ENCODE measurements around the gene ZNF185. TPM values are rescaled to one million over a fixed set of nuclear protein-coding genes. Genes with fewer than 3 reads are reported as not detected.
A peak's percentile ranks its signal among the peaks of the same experiment; 100 is the strongest.

The ZNF185 gene
- total and polyA plus RNA-seq, 2 of the 8 experiments (the other 6 are each of a cell fraction or from before 2014, with no cell fraction given) = 15.6 to 20.1 TPM

DNA sequence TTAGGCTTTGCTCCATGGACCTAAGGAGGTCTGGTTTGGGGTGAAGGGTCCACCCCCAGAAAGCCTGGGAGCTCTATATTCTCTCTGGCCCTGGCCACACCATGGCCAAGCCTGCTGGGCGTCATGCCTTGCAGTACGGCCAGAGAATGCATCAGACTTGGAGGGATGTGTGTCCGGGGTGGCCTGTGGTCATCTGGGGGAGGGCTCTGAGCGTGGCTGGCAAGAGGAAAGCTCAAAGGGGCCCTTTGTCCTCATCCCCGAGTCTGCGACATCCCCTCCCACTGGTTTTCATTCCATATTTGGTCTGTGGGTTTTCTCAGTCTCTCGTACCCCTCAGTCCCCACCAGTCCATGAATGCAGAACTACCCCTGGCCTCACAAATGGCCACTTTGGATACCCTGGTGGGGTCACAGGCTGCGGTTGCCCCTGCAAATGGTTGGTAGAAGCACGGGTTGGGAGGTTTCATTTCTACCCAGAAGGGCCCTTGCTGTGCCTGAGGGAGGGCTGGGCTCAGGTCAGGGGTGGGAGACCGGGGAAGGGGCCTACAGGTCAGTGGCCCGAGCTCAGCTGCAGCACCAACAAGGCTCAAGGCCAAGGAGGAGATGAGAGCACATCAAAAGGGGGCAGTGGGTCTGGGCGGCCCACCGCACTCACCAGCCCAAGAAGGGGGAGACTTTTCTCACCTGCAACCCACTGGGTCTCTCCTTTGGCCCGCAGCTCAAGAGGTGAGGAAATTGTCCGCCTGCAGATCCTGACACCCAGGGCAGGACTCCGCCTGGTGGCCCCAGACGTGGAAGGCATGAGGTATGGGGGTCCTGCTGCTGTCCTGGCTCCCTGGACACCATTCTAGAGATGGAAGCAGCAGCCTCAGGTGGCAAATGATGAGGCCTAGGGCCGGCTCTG is 30.2 kb downstream of the ZNF185 start:
- DNase-seq (ENCODE audit: low read depth in 1 of 2, low spot score in 2 of 2) (no peak), FAIRE-seq (no peak)
- Histone ChIP-seq H2BK120ac (replicated peaks; ENCODE audit: low read depth, low read length) (no peak overlapping the region), H4K91ac (replicated peaks; ENCODE audit: insufficient read length, low read length) (no peak overlapping the region), H3K18ac (ENCODE audit: extremely low read depth, low read length) (no peak overlapping the region), H4K20me1 (replicated peaks in 1 of 2; ENCODE audit: control insufficient read depth in 1 of 2, insufficient read depth in 2 of 2, low read length in 2 of 2) (no peaks in the 10 kb centered on the region), H3K4me2 (ENCODE audit: insufficient read depth in 1 of 2, low read depth in 2 of 2, low read length in 2 of 2) (no peak overlapping the region), H2BK5ac (ENCODE audit: low read depth, low read length) (no peak overlapping the region), H2BK12ac (ENCODE audit: low read depth, low read length) (no peak overlapping the region), H3K9ac (replicated peaks in 1 of 4; ENCODE audit: extremely low read depth in 1 of 4, low read depth in 3 of 4, low read length in 3 of 4) (no peak overlapping the region), H3K36me3 (ENCODE audit: control insufficient read depth in 2 of 4, insufficient read depth in 4 of 4, low read length in 3 of 4) (no peaks in the 10 kb centered on the region), H3K4me1 (replicated peaks in 1 of 4; ENCODE audit: control insufficient read depth in 3 of 4, insufficient read depth in 4 of 4, low read length in 3 of 4) (peaks cover 0 to 2% (median under 1%) of the 10 kb centered on the region in 4 experiments; a peak in 4 of 7 replicates), H3K23ac (ENCODE audit: insufficient read length) (no peak overlapping the region), H3K4me3 (ENCODE audit: extremely low read depth in 1 of 4, insufficient read depth in 2 of 4, low read depth in 3 of 4, low read length in 4 of 4) (no peak overlapping the region), H2BK20ac (ENCODE audit: low read length) (no peak overlapping the region), H3K4ac (replicated peaks; ENCODE audit: insufficient read length, low read depth, low read length) (no peak overlapping the region), H3K56ac (replicated peaks; ENCODE audit: insufficient read length, low read depth, low read length) (no peak overlapping the region), H2AK5ac (ENCODE audit: low read depth, low read length) (no peak overlapping the region), H3K79me1 (ENCODE audit: low read depth, low read length) (no peaks in the 10 kb centered on the region), H4K5ac (ENCODE audit: insufficient read length, low read depth, low read length) (no peak overlapping the region), H3K79me2 (ENCODE audit: control insufficient read depth in 1 of 2, insufficient read depth in 2 of 2, low read length in 2 of 2) (no peaks in the 10 kb centered on the region), H3K9me3 (ENCODE audit: insufficient read depth in 2 of 2, low read depth in 1 of 2, low read length in 1 of 2) (no peaks in the 10 kb centered on the region), H2BK15ac (ENCODE audit: low read length) (no peak overlapping the region), H3K27ac (ENCODE audit: low read depth, low read length) (no peak overlapping the region), H3K27me3 (replicated peaks in 1 of 4; ENCODE audit: control insufficient read depth in 3 of 4, extremely low read depth in 1 of 4, insufficient read depth in 3 of 4, low read length in 3 of 4) (no peaks in the 10 kb centered on the region), H3K23me2 (ENCODE audit: low read depth, low read length) (no peaks in the 10 kb centered on the region), H2AFZ (ENCODE audit: low read length) (no peak overlapping the region), H3K14ac (ENCODE audit: insufficient read length) (no peak overlapping the region), H4K8ac (ENCODE audit: extremely low read depth, insufficient read depth, low read length) (peak overlapping the region; percentile 5; the same call in 1 of the 2 replicates)
- WGBS, 2 experiments (ENCODE audit: extremely low coverage in 1 of 2, insufficient coverage in 1 of 2, insufficient read length in 1 of 2, insufficient replicate concordance in 2 of 2, low coverage in 1 of 2, low lambda C conversion rate in 2 of 2, missing lambda C conversion rate in 1 of 2) = 82% methylated on average over 9 of the region's 18 CpGs; no CpG with 5 or more reads in 1 of the 2 experiments
- TF ChIP-seq PHF8 (conservative IDR thresholded peaks at IDR 0.05; ENCODE audit: low read depth, low read length) = no peak
- TF ChIP-seq, protein P1, sequence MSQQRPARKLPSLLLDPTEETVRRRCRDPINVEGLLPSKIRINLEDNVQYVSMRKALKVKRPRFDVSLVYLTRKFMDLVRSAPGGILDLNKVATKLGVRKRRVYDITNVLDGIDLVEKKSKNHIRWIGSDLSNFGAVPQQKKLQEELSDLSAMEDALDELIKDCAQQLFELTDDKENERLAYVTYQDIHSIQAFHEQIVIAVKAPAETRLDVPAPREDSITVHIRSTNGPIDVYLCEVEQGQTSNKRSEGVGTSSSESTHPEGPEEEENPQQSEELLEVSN (IDR thresholded peaks at IDR 0.05) = no peak
- TF ChIP-seq TBP (IDR thresholded peaks at IDR 0.05; ENCODE audit: low read depth, low read length) = no peak
- TF ChIP-seq RNF2 (IDR thresholded peaks at IDR 0.05; ENCODE audit: borderline replicate concordance, low read depth, low read length, missing control alignments, poor library complexity, severe bottlenecking) = no peak
- TF ChIP-seq SRF (IDR thresholded peaks at IDR 0.05; ENCODE audit: low read depth, low read length) = no peak
- TF ChIP-seq CBX5 (IDR thresholded peaks at IDR 0.05; ENCODE audit: low read depth, low read length) = no peak
- no peak for TF ChIP-seq GTF2F1 (IDR thresholded peaks at IDR 0.05; ENCODE audit: borderline replicate concordance, low read depth, low read length)
- ChIA-PET POLR2A (ENCODE audit: partially characterized antibody) (interaction anchor here (1.2 kb wide), 1 partner anchor 13 kb away, joined by 3 read pairs; no protein-coding TSS in a partner anchor), CTCF (ENCODE audit: partially characterized antibody) (interaction anchor here (0.6 to 3.6 kb wide), 6 partner anchors 11 to 735 kb away, joined by 3 to 20 read pairs (median 5); no protein-coding TSS in a partner anchor)

Measured in H1 (cell line).